Measurements from ENCODE around the gene ZSWIM4.
"Not testable (repeated sequence)": the region's sequence is repeated elsewhere in the genome, so short reads cannot be mapped to it uniquely, and the experiment has no call there.

ZSWIM4 gene

DNA sequence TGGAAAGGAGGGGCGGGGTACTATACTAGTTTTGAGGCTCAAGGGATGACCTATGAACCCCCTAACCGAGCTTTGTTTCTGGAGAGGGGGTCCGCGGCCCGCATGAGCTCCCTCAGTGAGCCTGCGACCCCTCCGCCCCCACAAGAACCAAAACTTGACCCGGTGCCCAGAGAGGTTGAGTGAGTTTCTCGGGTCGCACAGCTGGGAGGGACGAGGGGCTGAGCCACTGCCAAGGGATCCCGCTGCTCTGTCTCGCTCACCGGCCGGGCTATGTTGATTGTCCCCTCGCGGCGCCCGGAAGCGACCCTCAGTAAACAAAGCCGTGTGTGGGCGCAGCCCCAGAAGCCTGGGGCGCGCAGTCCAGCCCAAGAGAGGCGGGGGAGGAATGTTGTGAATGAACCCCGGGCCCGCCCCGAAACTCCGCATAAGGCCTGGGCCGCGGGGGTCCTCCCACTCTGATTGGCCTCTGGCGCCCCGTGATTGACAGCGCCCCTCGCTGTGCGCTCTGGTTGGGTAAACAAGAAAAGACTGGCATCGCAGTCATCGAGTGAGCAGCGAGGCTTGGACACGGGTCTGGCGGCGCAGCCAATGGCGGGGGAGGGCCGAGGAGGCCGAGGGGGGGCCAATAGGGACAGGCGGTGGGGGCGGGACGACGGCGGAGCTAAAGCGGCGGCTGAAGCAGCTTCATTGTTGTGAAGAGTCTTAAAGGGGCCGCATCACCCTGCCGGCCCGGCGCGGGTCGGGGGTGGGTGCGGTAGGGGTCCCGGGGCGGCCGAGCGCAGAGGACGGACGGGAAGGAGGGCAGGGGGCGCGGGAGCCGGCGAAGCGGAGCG lies at the start of gene ZSWIM4:
ZSWIM4 (plus strand) TSS at position 687 of the 833 bp plus-strand sequence. CDS start 206 bp downstream, outside the sequence.
- peak; percentile 98 for DNase-seq (ENCODE audit: low read depth)
- TF ChIP-seq, protein P1, sequence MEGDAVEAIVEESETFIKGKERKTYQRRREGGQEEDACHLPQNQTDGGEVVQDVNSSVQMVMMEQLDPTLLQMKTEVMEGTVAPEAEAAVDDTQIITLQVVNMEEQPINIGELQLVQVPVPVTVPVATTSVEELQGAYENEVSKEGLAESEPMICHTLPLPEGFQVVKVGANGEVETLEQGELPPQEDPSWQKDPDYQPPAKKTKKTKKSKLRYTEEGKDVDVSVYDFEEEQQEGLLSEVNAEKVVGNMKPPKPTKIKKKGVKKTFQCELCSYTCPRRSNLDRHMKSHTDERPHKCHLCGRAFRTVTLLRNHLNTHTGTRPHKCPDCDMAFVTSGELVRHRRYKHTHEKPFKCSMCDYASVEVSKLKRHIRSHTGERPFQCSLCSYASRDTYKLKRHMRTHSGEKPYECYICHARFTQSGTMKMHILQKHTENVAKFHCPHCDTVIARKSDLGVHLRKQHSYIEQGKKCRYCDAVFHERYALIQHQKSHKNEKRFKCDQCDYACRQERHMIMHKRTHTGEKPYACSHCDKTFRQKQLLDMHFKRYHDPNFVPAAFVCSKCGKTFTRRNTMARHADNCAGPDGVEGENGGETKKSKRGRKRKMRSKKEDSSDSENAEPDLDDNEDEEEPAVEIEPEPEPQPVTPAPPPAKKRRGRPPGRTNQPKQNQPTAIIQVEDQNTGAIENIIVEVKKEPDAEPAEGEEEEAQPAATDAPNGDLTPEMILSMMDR (conservative IDR thresholded peaks at IDR 0.05; ENCODE audit: low read depth, low read length) = no peak

DNA sequence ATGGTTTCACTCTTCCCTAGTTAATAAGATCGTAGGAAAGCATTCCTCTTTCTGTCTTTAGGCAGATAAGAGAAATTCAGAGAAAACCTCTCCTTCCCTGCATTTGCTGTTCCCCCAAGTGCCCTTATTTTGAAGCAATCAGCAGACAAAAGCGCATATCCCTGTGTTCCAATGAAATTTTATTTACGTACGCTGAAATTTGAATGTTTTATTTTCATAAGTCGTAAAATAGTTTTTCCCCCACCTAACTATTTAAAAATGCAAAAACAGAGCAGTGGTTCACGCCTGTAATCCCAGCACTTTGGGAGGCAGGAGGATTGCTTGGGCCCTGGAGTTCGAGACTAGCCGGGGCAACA lies 48.2 kb upstream of the ZSWIM4 start:
- H3K4me3 ChIP-seq (ENCODE audit: low read length) = peak overlapping the region; percentile 95
- DNase-seq (ENCODE audit: low read depth) = no peak
- TF ChIP-seq, protein P1 (conservative IDR thresholded peaks at IDR 0.05; ENCODE audit: low read depth, low read length) = no peak

More for the DNA sequence above, at the start of gene ZSWIM4:
- H3K4me3 ChIP-seq (ENCODE audit: low read length) = peak within 1 kb of the TSS; percentile 89

DNA sequence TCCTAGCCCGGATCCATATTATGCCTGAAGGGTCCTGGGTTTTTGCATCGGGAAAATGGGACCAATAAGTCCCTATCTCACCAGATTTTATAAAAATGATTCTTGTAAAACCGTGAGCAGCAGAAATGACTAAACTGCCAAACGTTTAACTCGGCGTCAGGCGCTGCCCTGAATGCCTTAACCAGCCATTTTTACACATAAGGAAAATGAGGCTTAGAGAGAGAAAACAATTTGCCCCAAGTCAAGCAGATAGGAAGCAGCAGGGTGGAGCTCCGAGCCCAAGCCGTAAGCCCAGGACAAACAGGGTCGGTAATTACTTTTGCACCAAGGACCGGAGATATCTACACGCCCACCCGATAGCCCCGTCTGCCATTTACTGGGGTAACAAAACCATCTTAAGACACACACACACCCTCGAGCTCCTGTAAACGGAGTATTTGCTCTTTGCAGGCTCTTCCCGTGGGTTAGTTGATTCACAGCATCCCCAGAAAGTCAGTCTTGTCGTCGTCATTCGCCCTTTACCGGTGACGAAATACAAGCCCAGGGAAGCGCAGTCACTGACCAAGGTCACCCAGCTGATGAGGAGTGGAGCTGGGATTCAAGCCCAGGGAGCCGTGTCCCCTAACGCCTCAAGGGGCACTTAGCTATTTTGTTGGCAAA lies 46.9 kb upstream of the ZSWIM4 start:
- TF ChIP-seq, protein P1 (conservative IDR thresholded peaks at IDR 0.05; ENCODE audit: low read depth, low read length) = no peak
- DNase-seq (ENCODE audit: low read depth) = no peak
- H3K4me3 ChIP-seq (ENCODE audit: low read length) = peak overlapping the region; percentile 95

DNA sequence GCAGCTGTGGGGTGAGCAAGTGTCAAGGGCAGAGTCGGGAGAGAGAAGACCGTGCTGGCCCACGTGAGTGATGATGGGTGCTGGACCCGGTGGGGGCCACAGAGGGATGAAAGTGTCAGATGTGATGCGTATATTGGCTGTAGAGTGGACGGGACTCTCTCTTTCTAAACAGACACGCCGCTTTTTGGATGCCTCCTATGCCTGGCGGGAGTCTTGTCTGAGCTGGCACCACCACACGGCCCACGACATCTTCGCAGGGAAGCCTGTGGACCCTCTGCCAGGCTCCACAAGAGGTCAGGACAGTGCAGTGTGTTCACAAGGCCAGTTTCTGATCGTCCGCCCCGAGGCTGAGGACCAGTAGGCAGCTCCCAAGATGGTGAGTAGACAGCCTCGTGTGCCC lies 43.8 kb upstream of the ZSWIM4 start:
- no peak for DNase-seq (ENCODE audit: low read depth)
- no peak overlapping the region for H3K4me3 ChIP-seq (ENCODE audit: low read length)
- TF ChIP-seq, protein P1 (conservative IDR thresholded peaks at IDR 0.05; ENCODE audit: low read depth, low read length) = no peak

DNA sequence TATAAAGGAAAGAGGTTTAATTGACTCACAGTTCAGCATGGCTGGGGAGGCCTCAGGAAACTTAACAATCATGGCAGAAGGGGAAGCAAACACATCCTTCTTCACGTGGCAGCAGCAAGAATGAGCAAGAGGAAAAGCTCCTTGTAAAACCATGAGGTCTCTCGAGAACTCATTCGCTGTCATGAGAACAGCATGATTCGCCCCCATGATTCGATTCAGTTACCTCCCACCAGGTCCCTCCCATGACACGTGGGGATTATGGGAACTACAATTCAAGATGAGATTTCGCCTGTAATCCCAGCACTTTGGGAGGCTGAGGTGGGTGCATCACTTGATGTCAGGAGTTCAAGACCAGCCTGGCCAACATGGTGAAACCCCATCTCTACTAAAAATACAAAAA lies 41.6 kb upstream of the ZSWIM4 start:
- H3K4me3 ChIP-seq (ENCODE audit: low read length); DNase-seq (ENCODE audit: low read depth): not testable (repeated sequence)

DNA sequence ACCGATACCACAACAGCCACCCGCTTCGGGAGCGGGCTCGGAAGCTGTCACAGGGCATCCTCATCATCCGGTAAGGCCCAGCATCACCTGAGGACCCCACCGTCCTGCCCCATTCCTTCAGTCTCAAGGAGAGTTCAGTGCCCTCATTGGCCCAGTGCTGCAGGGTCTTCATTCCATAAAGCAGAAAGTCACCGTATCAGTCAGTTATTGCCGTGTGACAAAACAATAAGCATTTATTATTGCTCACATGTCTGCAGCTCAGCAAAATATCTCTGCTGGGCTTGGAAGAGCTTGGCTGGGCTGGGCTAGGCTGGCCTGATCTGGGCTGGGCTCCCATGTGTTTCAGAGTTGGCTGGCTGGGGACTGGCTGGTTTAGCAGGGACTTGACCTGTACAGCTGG lies 39.0 kb upstream of the ZSWIM4 start:
- no peak for DNase-seq (ENCODE audit: low read depth)
- TF ChIP-seq, protein P1 (conservative IDR thresholded peaks at IDR 0.05; ENCODE audit: low read depth, low read length) = no peak

DNA sequence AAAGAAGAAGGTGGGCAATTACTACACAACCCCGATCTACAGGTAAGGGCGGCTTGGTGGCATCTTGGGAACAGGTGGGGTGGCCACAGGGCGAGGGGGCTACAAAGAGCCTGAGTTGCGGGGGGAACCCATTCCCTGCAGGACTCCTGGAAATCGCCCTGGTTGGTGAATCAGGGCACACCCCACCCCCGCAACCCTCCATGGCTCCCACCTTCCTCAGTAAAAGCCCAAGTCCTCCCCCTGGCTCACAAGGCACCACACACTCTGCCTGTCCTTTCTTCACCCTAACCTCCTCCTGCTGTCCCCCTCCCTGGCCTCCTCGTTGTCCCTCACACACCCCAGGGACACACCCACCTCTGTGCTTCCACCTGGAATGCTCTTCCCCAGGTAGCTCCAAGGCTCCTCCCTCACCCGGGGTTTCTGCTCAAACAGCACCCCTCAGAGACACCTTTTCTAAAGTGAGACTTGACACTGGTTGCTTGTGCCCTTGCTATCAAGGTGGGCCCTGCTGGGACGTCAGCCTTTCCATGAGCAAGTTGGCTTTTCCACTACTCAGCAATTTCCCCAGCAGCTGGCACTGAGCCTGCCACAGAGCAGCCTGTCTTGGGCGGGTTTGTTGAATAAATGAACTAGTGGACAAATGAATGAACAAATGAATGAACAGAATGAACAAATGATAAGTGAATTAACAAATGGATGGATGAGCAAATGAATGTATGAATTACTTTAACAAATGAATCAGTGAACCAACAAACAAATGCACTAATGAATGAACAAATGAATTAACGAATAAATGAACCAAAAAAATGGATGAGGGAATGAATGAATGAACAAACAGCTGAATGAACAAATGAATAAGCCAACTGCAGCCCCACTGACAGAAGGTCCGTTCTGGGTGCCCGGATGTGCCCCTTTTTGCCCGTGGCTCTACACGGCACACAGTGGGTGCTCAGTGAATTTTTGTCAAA lies 37.2 kb upstream of the ZSWIM4 start:
- TF ChIP-seq, protein P1 (conservative IDR thresholded peaks at IDR 0.05; ENCODE audit: low read depth, low read length) = no peak
- no peak for DNase-seq (ENCODE audit: low read depth)
- H3K4me3 ChIP-seq (ENCODE audit: low read length) = no peak overlapping the region

More for the DNA sequence above, 39.0 kb upstream of the ZSWIM4 start:
- no peak overlapping the region for H3K4me3 ChIP-seq (ENCODE audit: low read length)
